ENCODE results near the gene SORBS1. TPM values are rescaled to one million over a fixed set of nuclear protein-coding genes. Genes with fewer than 3 reads are reported as not detected.

Gene SORBS1
- polyA plus RNA-seq, 1 experiment: 0.40 TPM

- Histone ChIP-seq H3K9me3 (ENCODE audit: control insufficient read depth, insufficient read depth, low read length) (no peaks in the 10 kb centered on the region), H3K4me3 (ENCODE audit: low read depth, low read length) (no peak overlapping the region), H3K27me3 (ENCODE audit: control insufficient read depth, insufficient read depth, low read length) (no peaks in the 10 kb centered on the region), H3K27ac (ENCODE audit: low read depth, low read length) (peak overlapping the region; percentile 22)
- POLR2A ChIA-PET: interaction anchor here (0.8 to 1.4 kb wide), 6 partner anchors 9 to 48 kb away, joined by 3 to 6 read pairs (median 4); no protein-coding TSS in a partner anchor
- CTCF ChIA-PET: interaction anchor here (0.9 to 4.4 kb wide), 7 partner anchors 9 to 153 kb away, joined by 3 to 31 read pairs (median 4); no protein-coding TSS in a partner anchor
- no peak for DNase-seq (ENCODE audit: low read depth, low spot score)
- TF ChIP-seq CTCF (IDR thresholded peaks at IDR 0.05; ENCODE audit: low read depth, low read length): no peak
Measured at GRCh38 chr10:95277614-95278013, 283.6 kb downstream of the SORBS1 start.

- POLR2A ChIA-PET: interaction anchor here (1.2 to 1.4 kb wide), 2 partner anchors 32 to 48 kb away, joined by 6 read pairs; no protein-coding TSS in a partner anchor
- Histone ChIP-seq H3K9me3 (ENCODE audit: control insufficient read depth, insufficient read depth, low read length) (no peaks in the 10 kb centered on the region), H3K27me3 (ENCODE audit: control insufficient read depth, insufficient read depth, low read length) (no peaks in the 10 kb centered on the region), H3K4me3 (ENCODE audit: low read depth, low read length) (no peak overlapping the region), H3K27ac (ENCODE audit: low read depth, low read length) (no peak overlapping the region)
- TF ChIP-seq CTCF (IDR thresholded peaks at IDR 0.05; ENCODE audit: low read depth, low read length): no peak
- no peak for DNase-seq (ENCODE audit: low read depth, low spot score)
- CTCF ChIA-PET: interaction anchor here (0.6 to 4.4 kb wide), 6 partner anchors 31 to 416 kb away, joined by 3 to 31 read pairs (median 4); partner anchors contain the start of gene TCTN3
Measured at GRCh38 chr10:95277201-95277570, 284.0 kb downstream of the SORBS1 start.

- Histone ChIP-seq H3K9me3 (ENCODE audit: control insufficient read depth, insufficient read depth, low read length) (no peaks in the 10 kb centered on the region), H3K27me3 (ENCODE audit: control insufficient read depth, insufficient read depth, low read length) (no peaks in the 10 kb centered on the region), H3K27ac (ENCODE audit: low read depth, low read length) (peak overlapping the region; percentile 57), H3K4me3 (ENCODE audit: low read depth, low read length) (no peak overlapping the region)
- POLR2A ChIA-PET: interaction anchor here (0.6 to 1.2 kb wide), 4 partner anchors 29 to 95 kb away, joined by 3 to 6 read pairs (median 4); no protein-coding TSS in a partner anchor
- CTCF ChIA-PET: interaction anchor here (0.6 to 4.4 kb wide), 12 partner anchors 11 to 417 kb away, joined by 3 to 31 read pairs (median 4); partner anchors contain the start of gene TCTN3
- TF ChIP-seq CTCF (IDR thresholded peaks at IDR 0.05; ENCODE audit: low read depth, low read length): no peak
- DNase-seq (ENCODE audit: low read depth, low spot score): no peak
Measured at GRCh38 chr10:95276367-95277200, 284.6 kb downstream of the SORBS1 start.

GRCh38 chr10:95275726-95276366, 285.3 kb downstream of the SORBS1 start:
- H3K4me3 ChIP-seq (ENCODE audit: low read depth, low read length): no peak overlapping the region
- POLR2A ChIA-PET: interaction anchor here (0.6 to 0.9 kb wide), 3 partner anchors 28 to 83 kb away, joined by 3 to 7 read pairs (median 5); no protein-coding TSS in a partner anchor
- TF ChIP-seq CTCF (IDR thresholded peaks at IDR 0.05; ENCODE audit: low read depth, low read length): no peak
- H3K27me3 ChIP-seq (ENCODE audit: control insufficient read depth, insufficient read depth, low read length): no peaks in the 10 kb centered on the region
- CTCF ChIA-PET: interaction anchor here (0.7 to 4.4 kb wide), 5 partner anchors 10 to 418 kb away, joined by 4 to 31 read pairs (median 8); partner anchors contain the start of gene TCTN3
- DNase-seq (ENCODE audit: low read depth, low spot score): no peak
- peak overlapping the region; percentile 59 for H3K27ac ChIP-seq (ENCODE audit: low read depth, low read length)
- H3K9me3 ChIP-seq (ENCODE audit: control insufficient read depth, insufficient read depth, low read length): no peaks in the 10 kb centered on the region
